Suprapubic skin (tissue), 4 donors: ENCODE results near the gene MLLT6.

Source experiments
- CTCF ChIP-seq, 2 donors: fragments of 200-600 bp in 1 of 2; fragments of 450-650 bp in 1 of 2; sonication (generic) in 1 of 2; IDR thresholded peaks; one replicate each; pipeline ENCODE4 v1.5.1; 2016 to 2019; ENCODE audit warnings: antibody characterized with exemption in 2 of 2, mild to moderate bottlenecking in 1 of 2, moderate library complexity in 1 of 2
- POLR2A ChIP-seq, 2 donors: fragments of 450-650 bp; IDR thresholded peaks; one replicate each; pipeline ENCODE4 v1.6.1; 2017; ENCODE audit warnings: antibody characterized with exemption in 2 of 2, mild to moderate bottlenecking in 2 of 2, moderate library complexity in 2 of 2
- POLR2AphosphoS5 ChIP-seq, 3 donors: sonication (generic); formaldehyde crosslinking; IDR thresholded peaks; one replicate each; pipeline ENCODE4 v1.6.1; 2017; ENCODE audit warnings: antibody characterized with exemption in 3 of 3

DNA sequence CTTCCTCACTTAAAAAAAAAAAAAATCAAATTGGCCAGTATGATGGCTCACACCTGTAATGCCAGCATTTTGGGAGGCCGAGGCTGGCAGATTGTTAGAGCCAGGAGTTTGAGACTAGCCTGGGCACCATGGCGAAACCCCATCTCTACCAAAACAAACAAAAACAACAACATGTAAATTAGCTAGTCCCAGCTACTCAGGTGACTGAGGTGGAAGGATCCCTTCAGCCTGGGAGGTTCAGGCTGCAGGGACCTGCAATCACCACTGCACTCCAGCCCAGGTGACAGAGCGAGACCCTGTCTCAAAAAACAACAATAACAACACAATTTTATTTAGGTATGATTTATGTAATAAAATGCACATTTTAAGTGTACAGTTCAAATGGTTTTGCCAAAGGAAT lies 24.0 kb upstream of the MLLT6 start:
- TF ChIP-seq POLR2A (IDR thresholded peaks at IDR 0.05) (no peak), CTCF (IDR thresholded peaks at IDR 0.05) (no peak), POLR2AphosphoS5 (IDR thresholded peaks at IDR 0.05) (no peak)
